ENCODE data around the gene CLEC10A. TPM values are rescaled to one million over a fixed set of nuclear protein-coding genes. Genes with fewer than 3 reads are reported as not detected.
"Not testable (repeated sequence)": the region's sequence is repeated elsewhere in the genome, so short reads cannot be mapped to it uniquely, and the experiment has no call there.

Gene CLEC10A
- total RNA-seq, 1 experiment from 2014 or later = not detected

DNA sequence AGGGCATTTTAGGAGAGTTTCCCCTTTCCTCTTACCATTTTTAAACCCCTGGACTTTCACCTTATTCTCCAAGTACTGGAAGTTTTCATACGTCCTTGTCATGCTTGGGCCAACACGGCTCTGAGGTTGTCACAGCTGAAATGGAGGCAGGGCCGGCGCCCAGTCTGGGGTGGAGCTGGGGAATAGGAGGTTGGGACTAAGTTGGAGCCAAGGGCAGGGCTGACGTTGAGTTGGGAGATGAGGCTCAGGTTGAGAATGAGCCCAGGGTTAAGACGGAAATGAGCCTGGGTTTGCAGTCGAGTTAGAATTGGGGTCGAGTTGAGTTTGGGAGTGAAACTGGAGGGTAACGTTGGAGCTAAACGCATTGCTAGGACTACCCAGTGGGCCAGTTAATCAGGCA, 1.3 kb downstream of the CLEC10A start:
- DNase-seq (ENCODE audit: low read depth) = no peak

DNA sequence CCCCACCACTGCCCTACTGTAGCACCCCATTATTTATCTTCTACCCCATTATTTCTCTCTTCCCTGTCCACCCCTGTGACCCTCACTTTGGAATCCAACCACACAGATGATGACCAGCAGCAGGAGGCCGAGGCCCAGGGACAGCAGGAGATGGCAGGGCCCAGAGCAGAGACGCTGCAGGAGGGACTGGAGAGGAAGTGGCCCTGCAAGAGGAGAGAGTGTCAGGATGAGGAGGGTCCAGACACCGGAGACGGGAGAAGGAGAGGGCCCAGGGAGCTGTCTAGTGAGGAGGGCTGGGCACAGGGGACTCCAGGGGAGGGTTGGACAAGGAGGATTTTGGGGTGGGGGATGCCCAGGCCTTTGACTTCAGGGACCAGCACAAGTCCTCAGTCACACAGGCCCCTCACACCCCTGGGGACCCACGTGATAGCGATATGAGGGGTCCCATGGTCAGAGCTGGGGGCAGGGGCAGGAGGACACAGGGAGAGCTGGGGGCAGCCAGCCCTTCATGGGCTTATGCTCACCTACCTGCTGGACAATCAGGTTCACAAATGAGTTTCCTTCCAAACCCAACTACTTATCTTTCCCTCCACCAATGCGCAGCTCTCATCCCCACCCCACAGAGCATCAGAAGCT, 2.0 kb downstream of the CLEC10A start:
- no peak for DNase-seq (ENCODE audit: low read depth)

DNA sequence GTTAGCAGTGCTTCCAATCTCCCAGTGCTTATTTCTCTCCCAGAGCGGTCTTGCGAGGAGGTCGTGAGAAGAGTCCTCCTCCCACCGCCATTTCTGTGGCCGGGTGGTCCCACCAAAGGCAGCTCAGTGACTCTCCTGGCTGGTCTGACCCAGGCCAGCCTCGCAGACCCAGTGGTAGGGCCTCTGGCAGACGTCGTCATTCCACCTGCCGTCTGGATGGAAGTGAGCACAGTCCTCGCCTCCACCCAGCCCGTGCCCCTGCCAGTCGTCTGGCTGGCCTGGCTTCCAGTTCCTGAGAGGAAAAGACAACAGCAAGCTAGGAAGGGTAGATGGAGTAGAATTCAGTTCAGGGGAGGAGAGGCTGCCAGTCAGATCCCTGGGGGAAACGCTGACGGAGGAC, 5.1 kb downstream of the CLEC10A start:
- DNase-seq (ENCODE audit: low read depth) = no peak

DNA sequence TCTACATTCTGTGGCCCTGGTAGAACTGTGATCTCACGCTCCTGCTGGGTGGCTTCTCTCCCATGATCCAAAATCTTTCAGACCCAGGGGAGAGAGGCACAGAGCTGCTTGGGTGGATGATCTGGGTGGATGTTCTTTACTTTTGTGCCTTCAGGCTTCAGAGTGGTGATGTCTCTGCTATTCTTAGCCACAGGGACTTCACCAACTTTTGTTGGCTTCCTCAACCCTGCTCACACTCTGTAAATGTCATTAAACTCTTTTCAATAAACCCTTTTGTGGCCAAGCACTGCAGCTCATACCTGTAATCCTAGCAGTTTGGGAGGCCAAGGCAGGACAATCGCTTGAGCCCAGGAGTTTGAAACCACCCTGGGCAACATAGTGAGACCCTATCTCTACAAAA, 7.6 kb downstream of the CLEC10A start:
- no peak for DNase-seq (ENCODE audit: low read depth)

DNA sequence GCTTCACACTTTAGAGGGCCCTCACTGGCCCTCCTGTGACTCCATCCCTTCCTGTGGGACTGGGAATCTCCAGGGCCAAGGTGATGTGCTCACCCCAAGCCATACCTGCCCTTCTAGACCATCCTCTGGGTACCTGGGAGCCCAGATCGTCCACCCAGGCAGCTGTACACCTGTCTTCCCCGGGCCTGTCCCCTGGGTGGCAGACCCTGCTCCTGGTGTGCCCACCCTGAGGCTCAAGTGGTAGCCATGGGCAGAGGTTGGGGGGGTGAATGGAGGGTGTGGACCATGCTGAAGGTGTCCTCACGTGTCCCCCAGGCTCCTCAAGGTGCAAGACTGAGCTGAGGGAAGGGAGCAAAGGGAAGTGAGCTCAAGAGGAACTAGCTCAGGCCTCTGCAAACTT, 9.3 kb downstream of the CLEC10A start:
- DNase-seq (ENCODE audit: low read depth) = no peak

DNA sequence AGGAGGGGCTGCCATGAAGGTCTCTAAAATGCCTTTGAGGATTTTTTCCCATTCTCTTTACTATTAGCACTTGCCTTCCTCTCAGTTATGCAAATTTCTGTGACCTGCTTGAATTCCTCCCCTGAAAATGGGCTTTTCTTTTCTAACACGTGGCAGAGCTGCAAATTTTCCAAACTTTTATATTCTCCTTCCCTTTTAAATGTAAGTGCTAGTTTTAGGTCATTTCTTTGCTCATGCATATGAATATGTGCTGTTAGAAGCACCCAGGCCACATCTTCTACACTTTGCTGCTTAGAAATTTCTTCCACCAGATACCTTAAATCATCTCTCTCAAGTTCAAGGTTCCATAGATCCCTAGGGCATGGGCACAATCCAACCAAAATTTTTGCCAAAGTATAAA, 11.8 kb downstream of the CLEC10A start:
- DNase-seq (ENCODE audit: low read depth) = no peak

DNA sequence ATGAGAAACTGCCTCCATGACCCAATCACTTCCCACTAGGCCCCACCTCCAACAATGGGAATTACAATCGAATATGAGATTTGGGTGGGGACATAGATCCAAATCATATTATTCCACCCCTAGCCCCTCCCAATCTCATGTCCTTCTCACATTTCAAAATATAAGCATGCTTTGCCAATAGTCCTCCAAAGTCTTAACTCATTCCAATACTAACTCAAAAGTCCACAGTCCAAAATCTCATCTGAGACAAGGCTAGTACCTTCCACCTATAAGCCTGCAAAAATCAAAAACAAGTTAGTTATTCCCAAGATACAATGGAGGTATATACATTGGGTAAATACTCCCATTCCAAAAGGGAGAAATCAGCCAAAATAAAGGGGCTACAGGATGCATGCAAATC, 12.9 kb downstream of the CLEC10A start:
- no peak for DNase-seq (ENCODE audit: low read depth)

DNA sequence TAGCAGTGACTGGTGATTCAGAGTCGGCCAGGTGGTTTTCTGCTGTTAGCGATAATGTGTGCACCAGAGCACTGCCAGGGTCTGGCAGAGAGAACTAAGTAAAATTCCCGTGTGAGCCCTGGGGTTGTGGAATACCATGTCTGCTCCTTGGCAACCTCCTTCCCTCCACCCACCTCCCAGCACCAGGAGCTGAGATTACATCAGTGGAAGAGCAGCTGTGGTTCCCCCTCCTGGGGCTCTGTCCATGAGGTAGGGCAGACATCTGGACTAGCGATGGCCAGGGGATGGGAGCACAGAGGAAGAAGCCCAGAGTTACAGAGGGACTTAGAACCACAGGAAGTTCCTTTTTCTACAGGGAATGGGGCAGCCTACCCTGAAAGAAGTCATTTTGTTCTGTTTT, 15.8 kb downstream of the CLEC10A start:
- DNase-seq (ENCODE audit: low read depth) = no peak

DNA sequence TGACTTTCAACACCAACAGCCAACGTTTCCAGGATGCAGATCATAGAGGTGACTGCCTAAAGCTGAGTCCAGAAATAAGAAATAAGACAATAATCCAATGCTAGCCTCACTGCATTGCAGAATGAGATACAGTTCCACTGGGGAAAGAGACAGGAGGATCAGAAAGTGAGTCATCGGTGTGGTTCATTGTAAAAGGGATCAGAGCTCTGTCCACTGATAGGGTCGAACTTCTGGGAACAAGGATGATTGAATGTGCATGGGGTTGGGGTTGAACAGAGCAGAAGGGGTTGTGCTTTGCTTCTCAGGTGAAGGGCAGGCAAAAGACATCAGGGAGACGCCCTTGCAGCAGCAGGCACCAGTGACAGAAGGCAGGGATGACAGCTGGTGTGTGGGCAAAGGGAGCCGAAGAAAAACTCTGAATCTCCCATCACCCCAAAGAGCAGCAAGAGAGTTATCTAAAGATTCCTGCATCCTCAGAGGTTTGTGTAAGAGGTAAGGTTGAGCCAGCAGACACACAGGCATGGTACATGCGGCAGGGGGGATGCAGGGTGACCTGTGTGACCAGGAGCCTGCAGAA, 16.4 kb downstream of the CLEC10A start:
- peak; percentile 18 for DNase-seq (ENCODE audit: low read depth)

DNA sequence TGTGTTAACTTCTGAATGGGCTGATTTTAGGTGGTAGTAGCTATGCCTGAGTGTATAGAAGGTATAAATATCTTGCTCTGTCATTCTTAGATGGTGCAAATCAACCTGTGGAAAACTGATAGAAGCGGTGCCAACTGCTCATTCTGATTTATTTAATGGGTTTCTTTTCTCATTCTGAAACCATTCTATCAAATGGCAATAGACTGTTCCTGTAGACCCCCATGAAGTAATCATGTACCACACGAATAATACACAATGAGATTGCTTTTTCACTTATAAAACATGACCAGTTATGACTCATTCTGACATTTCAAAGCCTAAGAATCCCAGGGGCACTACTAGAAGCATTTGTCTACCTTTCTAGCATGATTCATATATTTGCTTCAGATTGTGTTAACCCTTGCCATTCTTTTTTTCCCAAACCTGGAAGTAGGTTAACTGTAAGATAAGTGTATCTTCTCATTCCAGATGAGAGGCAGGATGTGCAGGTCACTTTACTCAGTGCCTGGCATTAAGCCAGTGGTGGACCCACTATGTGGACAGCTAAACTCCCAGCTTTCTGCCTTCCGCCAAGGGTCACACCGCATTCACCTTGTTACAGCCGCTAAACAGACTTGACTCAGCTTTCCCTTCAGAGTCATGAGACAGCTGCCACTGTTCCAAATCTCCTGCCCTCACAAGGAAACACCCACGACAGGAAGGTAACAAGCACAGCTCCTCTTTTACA, 19.7 kb downstream of the CLEC10A start:
- DNase-seq (ENCODE audit: low read depth) = peak; percentile 100

DNA sequence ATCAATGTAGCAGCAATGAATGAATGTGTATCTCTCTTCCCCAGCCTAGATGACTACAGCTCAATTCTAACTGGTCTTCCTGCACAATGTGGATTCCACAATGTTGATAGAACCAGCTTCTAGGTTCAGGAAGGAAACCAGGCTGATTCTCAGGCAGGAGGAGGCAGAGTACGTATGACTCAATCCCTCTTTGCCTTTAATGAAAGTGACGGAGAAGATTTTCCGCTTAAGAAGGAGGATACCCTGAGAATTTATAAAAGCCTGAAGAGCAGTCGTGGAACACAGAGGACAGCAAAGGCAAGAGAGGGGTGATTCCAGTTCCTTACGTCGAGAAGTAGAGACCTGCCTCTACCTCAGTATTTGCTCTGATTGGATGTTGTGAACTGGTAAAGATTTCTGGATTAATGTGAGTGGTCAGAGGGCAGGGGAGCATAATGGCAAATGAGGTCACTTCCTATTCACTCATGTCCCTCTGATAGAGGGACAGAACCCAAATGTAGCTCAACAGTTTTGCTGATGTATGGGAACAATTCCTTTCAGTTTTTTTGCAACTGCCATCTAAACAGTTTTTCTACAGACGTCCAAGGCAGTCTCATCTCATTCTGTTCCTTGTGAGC, 21.1 kb downstream of the CLEC10A start:
- DNase-seq (ENCODE audit: low read depth) = peak; percentile 78

DNA sequence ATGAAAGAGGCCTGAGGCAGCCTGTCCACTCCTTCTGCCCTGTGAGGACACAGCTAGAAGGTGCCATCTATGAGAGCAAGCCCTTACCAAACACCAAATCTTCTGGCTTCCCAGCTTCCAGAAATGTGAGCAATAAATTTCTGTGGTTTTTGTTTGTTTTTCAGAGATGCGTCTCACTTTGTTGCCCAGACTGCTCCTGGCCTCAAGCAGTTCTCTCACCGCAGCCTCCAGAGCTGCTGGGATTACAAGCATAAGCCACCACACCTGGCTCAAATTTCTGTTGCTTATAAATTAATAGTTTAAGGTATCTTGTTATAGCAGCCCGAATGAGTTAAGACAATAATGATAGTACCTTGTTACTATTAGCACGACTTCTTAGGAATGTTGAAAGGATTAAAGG, 23.7 kb downstream of the CLEC10A start:
- peak; percentile 38 for DNase-seq (ENCODE audit: low read depth)

DNA sequence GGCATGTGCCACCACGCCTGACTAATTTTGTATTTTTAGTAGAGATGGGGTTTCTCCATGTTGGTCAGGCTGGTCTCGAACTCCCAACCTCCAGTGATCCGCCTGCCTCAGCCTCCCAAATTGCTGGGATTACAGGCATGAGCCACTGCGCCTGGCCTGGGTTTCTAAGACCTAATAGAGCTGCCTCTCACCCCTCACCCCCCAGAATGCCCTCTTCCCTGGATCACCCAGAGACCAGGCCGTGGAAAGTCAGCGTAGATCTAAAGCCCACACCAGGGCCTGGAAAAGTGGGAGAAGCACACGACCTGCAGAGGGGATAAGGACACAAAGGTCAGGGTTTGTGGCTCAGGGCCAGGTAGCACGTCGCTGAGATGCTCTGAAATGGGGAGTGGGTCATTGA, 29.5 kb downstream of the CLEC10A start:
- not testable (repeated sequence) for DNase-seq (ENCODE audit: low read depth)

DNA sequence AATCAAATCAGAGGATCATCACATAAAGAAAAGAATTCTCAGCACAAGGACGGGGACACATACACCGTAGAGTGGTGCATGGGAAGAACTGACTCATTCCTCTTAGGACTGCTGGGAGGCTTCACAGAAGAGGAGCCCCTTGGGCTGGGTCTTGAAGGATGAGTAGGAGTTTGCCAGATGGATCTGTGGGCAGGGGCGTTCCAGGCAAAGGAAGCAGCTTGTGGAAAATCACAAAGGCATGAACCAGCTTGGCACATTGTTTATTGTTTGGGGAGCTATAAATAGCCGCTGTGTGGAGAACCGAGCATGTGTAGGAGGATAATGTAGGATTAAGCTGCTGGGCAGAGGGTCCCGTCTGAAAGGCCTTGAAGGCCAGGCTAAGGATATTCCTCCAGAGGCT, 31.1 kb downstream of the CLEC10A start:
- peak; percentile 81 for DNase-seq (ENCODE audit: low read depth)

DNA sequence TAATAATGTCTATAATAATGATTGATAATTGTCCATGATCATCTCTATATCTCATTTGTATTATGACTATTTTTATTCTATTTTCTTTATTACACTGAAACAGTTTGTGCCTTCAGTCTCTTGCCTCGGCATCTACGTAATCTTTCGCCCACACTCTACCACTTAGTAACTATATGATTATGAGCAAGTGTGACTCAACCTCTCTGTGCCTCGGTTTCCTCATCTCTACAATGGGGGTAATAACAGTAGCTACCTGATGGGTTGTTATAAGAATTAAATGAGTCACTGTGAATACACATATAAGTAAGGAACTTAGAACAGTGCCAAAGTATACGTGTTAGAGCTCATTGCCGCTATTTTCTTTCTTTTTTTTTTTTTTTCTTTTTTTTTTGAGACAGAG, 32.5 kb downstream of the CLEC10A start:
- no peak for DNase-seq (ENCODE audit: low read depth)

DNA sequence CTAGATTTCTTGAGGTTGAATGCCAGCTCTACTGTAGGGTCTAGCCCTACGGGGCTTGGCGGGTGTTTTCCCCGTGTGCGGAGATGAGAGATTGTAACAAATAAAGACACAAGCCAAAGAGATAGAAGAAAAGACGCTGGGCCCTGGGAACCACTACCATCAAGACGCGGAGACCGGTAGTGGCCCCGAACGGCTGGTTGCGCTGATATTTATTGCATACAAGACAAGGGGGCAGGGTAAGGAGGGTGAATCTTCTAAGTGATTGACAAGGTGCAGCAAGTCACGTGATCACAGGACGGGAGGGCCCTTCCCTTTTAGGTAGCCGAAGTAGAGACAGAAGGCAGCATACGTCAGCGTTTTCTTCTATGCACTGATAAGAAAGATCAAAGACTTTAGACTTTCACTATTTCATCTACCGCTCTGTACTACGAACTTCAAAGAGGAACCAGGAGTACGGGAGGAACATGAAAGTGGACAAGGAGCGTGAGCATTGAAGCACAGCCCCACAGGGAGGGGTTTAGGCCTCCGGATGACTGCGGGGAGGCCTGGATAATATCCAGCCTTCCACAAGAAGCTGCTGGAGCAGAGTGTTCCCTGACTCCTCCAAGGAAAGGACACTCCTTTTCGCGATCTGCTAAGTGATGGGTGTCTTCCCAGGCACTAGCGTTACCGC, 33.2 kb downstream of the CLEC10A start:
- not testable (repeated sequence) for DNase-seq (ENCODE audit: low read depth)

DNA sequence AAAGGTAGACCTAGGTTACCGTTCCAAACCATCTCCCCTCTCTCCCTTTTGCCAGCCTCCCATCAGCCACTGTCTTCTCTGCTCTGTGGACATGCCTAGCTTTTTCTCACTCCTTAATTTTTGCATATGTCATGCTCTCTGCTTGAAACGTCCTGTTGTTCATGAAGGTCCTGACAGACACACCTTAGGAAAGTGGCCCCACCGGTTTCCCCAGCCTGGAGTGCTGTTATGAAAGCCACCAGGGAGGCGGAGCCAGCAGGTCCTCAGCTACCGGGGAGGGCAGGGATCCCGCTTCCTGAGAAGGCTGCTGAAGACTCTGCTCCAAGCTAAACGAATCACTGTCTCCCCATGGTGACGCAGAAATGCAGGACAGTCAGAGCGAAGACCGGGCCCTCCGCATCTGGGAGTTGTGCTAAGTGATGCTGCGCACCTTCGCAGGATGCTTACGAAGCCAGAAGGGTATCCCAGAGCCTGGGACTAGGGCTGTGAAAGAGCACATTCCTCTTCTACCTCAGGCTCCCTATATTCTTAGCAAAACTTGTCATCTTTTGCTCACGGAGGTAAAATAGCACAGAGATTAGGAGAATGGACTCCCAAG, 33.8 kb downstream of the CLEC10A start:
- peak; percentile 18 for DNase-seq (ENCODE audit: low read depth)

DNA sequence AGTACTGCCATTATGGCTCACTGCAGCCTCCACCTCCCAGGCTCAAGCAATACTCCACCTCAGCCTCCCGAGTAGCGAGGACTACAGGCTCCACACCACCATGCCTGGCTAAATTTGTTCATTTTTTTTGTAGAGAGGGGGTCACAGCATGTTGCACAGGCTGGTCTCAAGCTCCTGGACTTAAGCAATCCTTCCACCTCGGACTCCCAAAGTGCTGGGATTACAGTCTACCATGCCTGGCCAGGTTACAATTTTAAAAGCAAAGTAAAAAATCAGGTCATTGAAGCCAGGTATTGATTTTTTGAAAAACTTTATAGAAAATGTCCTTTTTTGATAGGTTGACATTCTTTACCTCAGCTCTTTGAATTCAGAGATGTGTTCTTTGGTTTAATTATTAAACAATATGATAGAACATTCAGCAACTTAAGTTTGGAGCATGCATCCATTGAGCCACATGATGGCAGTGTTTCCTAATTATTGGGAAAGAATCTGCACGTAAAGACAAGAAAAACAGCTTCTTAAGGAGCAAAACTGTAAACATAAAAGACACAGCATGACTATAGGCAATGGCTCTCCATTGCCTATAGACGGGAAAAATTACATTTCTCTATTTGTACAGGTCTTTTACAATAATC, 34.4 kb downstream of the CLEC10A start:
- DNase-seq (ENCODE audit: low read depth) = peak; percentile 66

DNA sequence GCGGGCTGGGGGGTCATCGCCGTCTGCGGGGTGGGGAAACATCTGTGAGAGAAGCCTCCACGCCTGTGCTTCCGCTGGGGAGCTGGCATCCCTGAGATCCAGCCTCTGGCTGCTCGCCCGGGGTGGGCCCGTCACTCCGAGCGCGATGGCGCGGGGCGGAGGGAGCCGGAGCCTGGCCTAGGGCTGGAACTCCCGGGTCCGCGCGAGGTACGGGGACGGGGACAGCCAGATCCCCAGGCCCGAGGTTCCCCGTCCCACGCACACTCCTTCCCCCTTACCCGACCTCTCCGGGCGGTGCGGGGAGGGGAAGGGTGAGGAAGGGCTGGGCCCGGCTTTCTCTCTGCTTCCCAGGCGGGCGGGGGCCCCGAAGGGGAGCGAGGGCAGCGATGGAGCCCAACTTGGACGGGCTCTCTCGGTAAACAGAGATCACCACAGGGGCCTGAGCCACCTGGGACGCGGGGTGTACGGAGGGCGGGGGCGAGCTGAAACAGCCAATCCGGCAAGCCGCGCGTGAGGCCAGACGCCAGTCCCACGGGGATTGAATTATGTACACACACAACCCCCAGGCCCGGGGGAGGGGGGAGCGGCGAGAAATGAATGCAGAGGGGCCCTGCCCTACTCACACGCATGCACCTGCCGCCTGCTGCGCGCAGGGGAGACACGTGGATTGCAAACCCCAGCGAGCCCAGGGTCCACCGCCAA, 36.4 kb downstream of the CLEC10A start, which contains the start of gene SLC16A11:
Gene SLC16A11, minus strand, starts transcription at position 596 of the 702 bp plus-strand sequence. Its CDS starts 579 bp downstream, at position 17.
- DNase-seq (ENCODE audit: low read depth) = no peak

DNA sequence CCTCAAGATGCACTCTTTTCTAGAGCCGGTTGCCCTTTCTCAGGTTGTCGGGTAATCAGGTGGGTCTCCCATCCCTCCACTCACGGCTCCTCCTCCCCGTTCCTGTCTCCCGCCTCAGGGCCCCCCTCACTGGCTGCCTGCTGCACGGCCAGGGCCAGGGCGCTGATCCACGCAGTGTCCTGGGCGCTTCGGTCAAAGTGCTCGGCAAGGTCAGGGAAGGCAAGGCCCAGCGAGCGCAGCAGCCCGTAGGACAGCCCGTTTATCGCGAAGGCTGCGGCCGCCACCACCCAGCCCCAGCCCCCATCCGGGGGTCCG, 36.9 kb downstream of the CLEC10A start:
- no peak for DNase-seq (ENCODE audit: low read depth)

All from HT1080 (cell line).